Stimulated activated CD8-positive, alpha-beta memory T cell treated with anti-CD3 and anti-CD28 coated beads, Interleukin-7, amount 100 ng/mL, for 1 hour (primary cell): ENCODE measurements around the gene VSTM1.
"Not testable (repeated sequence)": the region's sequence is repeated elsewhere in the genome, so short reads cannot be mapped to it uniquely, and the experiment has no call there.

Source experiments
- DNase-seq, 2 donors: peaks; one replicate each; pipeline ENCODE4 v3.0.0-alpha.2; 2020; ENCODE audit warnings: low read depth in 2 of 2

The VSTM1 gene

DNA sequence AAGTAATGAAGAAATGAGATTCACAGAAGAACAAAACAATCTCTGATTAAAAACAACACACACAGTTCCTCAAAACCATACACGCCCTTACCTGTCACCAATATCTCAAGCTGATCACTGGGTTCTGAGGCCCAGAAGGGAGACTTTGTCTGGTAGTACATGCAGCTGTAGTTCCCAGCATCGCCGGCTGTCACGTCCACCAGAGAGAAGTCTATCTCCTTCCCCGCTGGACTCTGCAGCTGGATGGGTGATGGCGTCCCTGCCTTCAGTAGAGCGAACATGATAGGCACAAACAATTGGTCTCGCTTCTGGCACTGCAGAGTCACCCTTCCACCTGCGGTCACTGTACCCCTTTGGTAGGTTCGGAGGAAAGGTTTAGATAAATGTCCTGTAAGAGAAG lies 10.1 kb upstream of the VSTM1 start:
- no peak for DNase-seq

DNA sequence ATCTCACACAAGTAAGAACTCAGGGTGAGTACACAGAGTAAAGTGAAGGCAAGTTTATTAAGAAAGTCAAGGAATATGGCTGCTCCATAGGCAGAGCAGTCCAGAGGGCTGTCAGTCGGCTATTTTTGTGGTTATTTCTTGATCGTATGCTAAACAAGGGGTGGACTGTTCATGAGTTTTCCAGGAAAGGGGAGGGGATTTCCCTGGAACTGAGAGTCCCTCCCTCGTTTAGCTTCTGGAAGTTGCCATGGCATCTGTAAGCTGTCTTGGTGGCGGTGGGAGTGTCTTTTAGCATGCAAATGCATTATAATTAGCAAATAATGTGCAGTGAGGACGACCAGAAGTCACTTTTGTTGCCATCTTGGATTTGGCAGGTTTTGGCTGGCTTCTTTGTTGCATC lies 5.8 kb upstream of the VSTM1 start:
- no peak for DNase-seq

DNA sequence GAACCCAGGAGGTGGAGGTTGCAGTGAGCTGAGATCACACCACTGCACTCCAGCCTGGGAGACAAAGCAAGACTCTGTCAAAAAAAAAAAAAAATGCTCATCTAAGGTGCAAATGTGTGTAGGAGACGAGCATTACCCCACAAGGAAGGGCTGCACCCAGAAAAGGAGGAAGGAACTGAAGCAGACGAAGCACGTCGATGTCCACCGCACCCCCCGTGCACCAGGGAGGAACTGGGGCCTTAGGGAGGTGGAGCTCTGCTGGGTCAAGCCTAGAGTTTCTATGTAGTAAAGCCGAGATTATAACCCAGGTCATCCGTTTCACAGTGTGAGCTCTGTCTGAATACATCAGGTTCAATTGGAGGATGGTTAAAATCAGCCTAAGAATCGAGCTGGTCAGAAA lies 1.1 kb downstream of the VSTM1 start:
- DNase-seq, result no peak

DNA sequence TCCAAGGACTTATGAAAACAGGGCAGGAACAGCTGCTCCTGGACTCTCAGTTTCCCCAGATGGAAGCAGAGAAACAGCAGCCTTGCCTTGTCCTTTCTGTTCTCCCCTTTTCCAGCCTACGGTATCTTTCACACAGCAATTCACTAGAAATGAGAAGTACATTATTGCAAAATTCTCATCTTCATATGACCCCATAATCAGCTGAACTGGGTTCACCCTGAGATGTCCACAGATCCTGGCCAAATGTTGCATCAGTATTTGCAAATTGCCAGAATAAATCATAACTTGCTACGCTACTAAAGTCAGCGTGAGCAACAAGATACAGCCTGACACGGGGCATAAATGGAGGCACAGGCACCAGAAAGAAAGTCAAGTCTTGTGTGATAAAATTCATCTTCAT lies 16.1 kb downstream of the VSTM1 start:
- no peak for DNase-seq

DNA sequence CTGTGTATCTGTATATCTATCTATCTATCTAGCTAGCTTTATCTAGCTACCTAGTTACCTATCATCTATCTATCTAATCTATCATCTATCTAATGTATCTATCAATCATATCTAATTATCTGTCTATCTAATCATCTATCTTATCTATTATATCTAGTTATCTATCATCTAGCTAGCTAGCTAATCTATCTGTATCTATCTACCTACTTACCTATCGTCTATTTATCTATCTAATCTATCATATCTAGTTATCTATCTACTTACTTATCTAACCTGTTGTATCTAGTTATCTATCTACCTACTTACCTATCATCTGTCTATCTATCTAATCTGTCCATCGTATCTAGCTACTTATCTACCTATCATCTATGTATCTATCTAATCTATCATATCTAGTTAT lies 17.9 kb downstream of the VSTM1 start:
- no peak for DNase-seq

DNA sequence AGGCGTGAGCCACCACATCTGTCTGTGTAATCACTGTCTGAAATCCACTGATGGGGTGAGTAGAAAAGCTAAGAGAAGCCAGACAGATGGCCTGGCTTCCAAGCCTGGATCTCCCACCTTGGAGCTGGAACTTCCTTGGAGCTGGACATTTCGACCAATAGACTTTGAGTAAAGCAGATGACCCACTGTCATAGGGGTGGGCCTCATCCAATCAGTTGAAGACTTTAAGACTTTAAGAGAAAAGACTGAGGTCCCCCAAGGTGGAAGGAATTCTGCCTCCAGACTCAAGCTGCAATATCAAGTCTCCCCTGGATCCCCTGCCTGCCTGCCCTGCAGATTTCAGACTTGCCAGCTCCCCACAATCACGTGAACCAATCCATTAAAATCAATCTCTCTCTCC lies 20.7 kb downstream of the VSTM1 start:
- no peak for DNase-seq

DNA sequence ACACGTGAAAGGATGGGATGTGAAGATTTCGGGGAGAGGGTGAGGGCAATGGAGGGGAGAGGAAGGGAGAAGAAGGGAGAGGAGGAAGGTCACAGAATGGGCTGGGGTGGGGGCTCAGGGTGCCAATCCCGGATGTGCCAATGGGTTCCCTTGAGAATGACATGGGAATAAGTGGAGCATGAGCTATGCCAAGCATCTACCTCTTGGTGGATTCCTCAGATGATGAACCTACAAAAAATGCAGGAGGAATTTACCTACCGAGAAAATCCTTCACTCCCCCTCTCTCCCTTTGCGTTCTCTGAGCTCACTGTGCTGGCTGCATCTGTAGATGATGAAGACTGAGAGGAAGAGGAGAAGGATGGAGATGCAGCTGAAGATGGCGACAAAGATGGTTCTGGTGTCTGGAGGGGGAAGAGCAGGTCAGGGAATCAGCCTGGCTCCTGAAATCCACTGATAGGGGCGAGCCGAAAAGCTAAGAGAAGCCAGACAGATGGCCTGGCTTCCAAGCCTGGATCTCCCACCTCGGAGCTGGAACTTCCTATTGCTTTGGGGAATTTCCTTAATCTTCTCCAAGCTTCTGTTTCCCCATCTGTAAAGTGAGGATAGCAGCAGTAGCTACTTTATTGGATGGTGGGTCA lies 21.6 kb downstream of the VSTM1 start:
- DNase-seq, result no peak

DNA sequence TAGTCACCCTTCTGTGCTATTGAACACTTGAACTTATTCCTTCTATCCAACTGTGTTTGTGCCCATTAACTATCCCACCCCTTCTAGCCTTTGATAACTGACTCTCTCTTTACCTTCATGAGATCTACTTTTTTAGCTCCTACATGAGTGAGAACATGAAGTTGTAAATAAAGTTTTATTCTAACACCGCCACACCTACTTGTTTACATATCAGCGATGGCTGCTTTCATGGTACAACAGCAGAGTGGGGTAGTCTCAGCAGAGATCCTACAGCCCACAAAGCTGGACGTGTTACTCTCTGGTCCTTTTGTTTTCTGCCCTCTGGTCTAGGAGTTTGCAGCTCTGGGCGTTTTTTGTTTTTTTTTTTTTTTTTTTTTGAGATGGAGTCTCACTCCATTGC lies 23.7 kb downstream of the VSTM1 start:
- no peak for DNase-seq

DNA sequence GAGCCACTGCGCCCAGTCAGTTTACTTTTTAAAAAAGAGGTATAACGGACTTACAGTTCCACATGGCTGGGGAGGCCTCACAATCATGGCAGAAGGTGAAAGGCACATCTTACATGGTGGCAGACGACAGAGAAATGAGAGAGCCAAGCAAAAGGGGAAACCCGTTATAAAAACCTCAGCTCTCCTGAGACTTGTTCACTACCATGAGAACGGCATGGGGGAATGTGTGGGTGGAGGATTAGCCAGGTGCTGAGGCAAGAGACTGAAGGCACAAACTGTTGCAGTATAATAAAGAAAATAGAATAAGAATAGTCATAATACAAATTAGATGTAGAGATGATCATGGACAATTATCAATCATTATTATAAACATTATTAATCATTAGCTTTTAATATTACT lies 27.2 kb downstream of the VSTM1 start:
- not testable (repeated sequence) for DNase-seq

DNA sequence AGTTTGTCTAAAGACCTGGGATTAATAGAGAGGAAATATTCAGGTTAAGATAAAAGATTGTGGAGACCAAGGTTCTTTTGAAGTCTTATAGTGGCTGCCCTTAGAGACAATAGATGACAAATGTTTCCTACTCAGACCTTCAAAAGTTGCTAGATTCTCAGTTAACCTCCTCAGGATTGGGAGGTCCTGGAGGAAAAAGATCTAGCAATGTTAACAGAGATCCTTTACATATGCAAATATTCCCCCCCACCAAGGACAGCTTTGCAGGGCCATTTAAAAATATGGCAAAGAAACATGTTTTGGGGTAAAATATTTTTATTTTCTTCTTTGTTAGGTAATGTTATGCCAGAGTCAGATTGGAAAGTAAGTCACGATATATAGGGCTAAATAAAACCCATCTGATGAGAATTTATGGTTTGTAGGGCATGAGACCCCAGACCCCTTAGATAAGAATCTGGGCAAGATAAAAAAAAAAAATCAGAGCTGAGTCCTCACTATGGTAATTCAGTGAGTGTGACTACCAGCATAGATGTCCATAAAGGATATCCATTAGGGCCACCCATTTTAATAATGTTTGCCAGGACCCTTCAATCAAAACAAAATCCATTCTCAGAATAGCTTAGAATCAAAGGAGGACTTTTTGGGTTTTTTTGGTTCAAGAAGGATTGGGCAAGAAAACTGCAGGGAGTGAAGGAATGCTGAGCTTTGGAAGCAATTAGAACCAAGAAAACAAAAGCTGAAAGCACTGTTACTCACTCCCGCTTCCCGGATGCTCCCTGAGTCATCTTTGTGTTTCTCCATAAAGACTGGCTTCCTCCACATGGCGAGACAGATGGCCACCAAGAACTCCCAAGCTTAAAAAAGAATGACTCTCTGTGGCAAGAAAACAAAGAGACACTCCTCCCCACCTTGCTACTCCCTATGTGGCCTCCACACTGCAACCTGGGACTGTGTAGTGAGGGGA lies 28.2 kb downstream of the VSTM1 start:
- DNase-seq, result no peak

DNA sequence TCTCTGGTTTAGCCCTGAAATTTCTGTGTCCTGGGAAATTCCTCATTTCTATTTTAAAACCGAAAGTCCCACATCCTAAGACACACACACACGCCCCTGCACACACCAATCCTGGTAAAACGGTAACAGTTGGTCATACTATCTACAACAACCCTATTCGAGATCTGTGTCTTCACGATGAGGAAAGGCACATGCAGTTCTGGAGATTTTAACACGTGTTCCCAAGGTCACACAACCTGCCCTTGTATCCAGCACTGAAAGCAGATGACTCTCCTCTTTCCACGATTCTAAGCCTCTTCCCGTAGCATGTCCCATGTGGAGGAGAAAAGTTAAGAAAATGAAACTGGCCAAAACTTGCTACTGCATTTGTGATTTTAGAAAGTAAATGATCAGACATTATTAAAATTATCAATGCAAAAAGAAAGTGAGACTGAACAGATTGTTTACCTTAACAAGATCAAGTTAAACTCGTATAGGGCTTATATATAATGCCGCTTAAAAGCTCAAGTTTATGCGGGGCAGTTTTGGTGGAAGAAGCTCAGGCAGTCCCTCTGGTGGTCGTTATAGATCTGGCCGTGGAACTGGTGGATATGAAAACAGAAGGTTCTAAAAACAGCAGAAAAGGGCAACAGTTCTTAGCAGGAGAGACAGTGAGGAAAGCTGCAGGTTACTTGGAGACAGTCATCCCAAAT lies 32.7 kb downstream of the VSTM1 start:
- DNase-seq, result no peak

DNA sequence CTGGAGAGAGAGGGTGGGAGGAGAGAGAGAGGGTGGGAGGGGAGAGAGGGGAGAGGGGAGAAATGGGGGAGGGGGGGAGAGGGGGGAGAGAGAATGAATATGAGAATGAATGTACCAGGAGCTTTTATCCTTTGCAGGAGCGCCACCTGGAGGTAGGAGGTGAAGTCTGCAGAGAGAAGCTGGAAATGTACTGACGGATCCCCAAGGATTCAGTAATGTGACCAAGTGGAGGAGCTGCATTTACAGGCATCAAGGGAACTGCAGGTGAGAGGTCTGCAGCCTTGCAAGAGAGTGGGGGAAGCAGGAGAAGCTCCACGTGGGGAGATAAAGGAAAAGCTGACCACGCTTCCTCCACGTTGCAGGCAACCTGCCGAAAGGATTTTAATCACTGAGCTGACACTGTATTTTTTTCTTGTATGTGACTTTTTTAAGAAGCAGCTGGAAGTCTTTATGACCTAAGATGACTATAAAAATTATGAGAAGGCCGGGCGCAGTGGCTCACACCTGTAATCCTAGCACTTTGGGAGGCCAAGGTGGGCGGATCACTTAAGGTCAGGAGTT lies 33.7 kb downstream of the VSTM1 start:
- DNase-seq, result peak in 1 of 2 donors; percentile 19

DNA sequence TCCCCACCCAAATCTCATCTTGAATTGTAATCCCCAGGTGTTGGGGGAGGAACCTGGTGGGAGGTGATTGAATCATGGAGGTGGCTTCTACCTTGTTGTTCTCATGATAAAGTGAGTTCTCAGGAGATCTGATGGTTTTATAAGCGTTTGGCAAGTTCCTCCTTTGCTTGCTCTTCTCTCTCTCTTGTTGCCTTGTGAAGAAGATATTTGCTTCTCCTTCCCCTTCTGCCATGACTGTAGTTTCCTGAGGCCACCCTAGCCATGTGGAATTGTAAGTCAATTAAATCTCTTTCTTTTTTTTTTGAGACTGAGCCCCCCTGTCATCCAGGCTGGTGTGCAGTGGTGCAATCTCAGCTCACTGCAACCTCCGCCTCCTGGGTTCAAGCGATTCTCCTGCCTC lies 34.4 kb downstream of the VSTM1 start:
- no peak for DNase-seq

DNA sequence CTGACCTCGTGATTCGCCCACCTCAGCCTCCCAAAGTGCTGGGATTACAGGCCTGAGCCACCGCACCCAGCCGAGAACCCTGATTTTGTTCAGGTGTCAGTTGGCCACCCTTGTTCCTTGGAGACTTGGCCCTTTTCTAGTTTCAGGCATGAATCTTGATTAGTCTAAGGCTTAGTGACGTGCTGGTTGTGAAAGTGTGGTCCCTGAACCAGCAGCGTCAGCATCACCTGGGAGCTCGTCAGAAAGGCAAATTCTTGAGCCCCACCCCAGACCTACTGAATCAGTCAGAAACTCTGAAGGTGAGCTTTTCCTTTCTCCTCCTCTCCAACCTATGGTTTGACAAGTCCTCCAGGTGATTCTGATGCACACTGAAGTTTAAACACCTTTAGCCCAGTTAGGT lies 37.0 kb downstream of the VSTM1 start:
- no peak for DNase-seq

DNA sequence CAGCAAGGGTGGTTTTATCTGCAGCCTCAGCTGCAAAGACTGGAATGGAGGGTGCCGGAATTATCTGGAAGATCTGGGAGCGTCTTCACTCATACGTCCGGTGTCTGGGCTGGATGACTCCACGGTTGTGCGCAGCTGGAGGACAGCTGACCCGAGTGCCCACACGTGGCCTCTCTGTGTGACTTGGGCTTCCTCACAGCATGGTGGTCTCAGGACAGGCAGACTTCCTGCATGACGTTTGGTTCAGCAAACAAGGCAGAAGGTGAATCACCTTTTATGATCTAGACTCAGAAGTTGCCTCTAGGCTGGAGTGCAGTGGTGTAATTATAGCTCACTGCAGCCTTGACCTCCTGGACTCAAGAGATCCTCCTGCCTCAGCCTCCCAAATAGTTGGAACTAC lies 39.0 kb downstream of the VSTM1 start:
- DNase-seq, result no peak

DNA sequence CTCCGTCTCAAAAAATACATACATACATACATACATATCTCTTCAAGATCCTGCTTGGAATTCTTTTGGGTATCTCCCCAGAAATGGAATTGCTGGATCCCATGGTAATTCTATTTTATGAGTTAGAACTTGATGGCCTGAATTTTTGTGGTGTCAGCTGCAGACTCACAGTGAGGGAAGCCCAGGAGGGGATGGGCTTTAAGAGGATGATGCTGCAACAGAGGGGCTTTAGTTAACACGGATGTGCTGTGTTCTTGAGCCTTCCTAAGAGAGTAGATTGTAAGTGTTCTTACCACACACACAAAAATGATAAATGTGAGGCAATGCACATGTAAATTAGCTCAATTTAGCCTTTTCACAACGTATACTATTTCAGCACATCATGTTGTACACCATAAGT lies 40.5 kb downstream of the VSTM1 start:
- DNase-seq, result no peak

DNA sequence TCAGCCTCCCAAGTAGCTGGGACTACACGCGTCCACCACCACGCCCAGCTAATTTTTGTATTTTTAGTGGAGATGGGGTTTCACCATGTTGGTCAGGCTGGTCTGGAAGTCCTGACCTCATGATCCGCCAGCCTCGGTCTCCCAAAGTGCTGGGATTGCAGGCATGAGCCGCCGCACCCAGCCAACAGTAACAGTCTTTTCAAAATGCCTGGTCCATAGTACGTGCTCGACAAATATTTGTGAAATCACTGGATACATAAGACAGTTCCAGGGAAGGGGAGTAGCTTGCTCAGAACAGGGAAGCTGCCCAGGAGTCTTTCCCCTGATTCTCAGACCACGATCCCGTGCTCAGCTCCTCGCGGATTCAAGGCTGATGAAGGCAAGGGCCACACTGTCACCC lies 41.8 kb downstream of the VSTM1 start:
- DNase-seq, result no peak

DNA sequence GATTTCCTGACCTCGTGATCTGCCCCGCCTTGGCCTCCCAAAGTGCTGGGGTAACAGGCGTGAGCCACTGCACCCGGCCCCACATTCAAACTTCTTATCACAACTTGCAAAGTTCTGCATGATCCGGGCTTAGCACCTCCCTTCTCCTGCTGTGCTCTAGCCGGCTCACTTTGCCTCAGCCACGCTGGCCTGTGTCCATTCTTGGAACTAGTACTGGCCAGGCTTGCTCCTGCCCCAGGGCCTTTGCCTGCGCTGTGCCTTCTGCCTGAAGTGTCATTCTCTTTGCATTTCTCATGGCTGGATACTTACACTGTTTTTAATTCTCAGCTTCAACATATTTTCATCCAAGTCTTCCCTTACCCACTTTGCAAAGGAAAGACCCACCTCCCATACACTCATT lies 42.3 kb downstream of the VSTM1 start:
- no peak for DNase-seq

DNA sequence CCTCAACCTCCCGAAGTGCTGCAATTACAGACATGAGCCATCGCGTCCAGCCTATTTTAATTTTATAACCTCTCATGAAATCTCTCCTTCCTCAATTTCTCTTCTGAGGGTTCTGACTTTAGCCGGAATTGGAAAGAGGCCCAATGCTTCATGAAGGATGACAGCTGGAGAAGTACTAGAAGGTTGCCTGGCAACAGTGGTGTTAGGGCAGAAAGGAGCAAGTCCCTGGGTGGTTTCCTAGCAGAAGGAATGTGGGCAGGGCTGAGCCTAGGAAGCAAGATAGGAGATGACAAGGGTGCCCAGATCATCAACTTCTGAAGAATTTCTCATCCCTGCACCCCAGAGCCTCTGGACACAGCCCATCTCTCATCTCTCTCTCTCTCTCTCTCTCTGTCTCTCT lies 46.4 kb downstream of the VSTM1 start:
- DNase-seq, result no peak

DNA sequence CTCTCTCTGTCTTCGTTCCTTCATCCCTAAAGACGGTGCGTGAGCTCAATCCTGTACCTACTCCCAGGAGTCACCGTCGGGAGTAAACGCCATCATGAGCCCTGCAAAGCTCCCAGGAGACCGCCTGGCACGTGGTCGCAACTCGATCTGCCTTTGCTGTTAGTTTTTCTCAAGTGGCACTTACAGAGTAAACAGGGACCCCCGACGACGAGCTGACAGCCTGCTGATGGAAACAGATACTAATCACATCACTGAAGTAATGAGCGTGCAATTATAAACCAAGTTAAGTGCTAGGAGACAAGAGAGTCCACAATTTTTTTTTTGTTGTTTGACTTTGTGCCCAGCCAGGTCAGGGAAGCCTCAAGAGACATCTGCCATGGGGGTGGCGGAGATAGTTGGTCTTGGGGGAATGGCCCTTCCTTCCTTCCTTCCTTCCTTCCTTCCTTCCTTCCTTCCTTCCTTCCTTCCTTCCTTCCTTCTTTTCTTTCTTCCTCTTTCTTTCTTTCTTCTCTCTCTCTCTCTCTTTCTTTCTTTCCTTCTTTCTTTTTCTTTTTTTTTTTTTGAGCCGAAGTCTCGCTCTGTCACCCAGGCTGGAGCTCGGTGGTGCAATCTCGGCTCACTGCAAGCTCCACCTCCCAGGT lies 48.7 kb downstream of the VSTM1 start:
- no peak for DNase-seq

DNA sequence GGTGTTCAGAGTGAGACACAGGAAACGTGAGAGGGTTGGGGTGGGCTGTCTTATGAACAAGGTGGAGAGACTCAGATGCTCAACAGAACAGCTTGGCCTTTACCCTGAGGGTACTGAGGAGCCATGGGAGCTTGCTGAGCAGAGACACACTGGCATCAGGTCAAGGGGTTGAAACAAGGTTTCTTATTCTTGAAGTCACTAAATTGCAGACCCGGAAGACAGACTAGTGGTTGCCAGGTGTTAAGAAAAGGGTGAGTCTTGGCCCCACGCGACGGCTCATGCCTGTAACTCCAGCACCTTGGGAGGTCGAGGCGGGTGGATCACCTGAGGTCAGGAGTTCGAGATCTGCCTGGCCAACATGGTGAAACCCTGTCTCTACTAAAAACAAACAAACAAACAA lies 49.8 kb downstream of the VSTM1 start:
- DNase-seq, result no peak
